ENCODE measurements around the gene PPP2R2B. TPM values are rescaled to one million over a fixed set of nuclear protein-coding genes. Genes with fewer than 3 reads are reported as not detected.

PPP2R2B gene
- 0.03 TPM for polyA plus RNA-seq (2013, experiment 1 of 2)
- polyA plus RNA-seq (2013, experiment 2 of 2), result not detected

- Histone ChIP-seq H3K23ac (ENCODE audit: low read length in 2 of 2) (no peak within 1 kb of the TSS), H3K4me2 (ENCODE audit: low read length, poor library complexity, severe bottlenecking) (peak within 1 kb of the TSS; percentile 93), H3K4me3 (ENCODE audit: insufficient read depth in 1 of 2, low read depth in 1 of 2, low read length in 2 of 2) (peak within 1 kb of the TSS; percentile 66 to 74), H3K79me1 (replicated peaks; ENCODE audit: low read length, poor library complexity, severe bottlenecking) (no peaks in the 10 kb centered on the region), H3K9me3 (ENCODE audit: control insufficient read depth, low read length) (no peaks in the 10 kb centered on the region), H2AK5ac (ENCODE audit: low read length, severe bottlenecking) (no peak within 1 kb of the TSS), H3K27ac (ENCODE audit: low read length, poor library complexity, severe bottlenecking) (no peak within 1 kb of the TSS), H3K4me1 (ENCODE audit: control insufficient read depth, insufficient read depth, low read depth, low read length) (peaks cover 17% of the 10 kb centered on the region), H2AFZ (ENCODE audit: low read depth, low read length) (peak within 1 kb of the TSS; percentile 1), H2BK5ac (ENCODE audit: low read depth, low read length, poor library complexity, severe bottlenecking) (no peak within 1 kb of the TSS), H3K9ac (ENCODE audit: low read length) (no peak within 1 kb of the TSS), H3K27me3 (ENCODE audit: control insufficient read depth in 1 of 2, insufficient read depth in 1 of 2, low read length in 2 of 2) (peaks cover 30 to 43% of the 10 kb centered on the region in 2 experiments), H4K8ac (ENCODE audit: low read length) (no peak within 1 kb of the TSS), H4K91ac (ENCODE audit: low read length) (no peak within 1 kb of the TSS), H3K4ac (ENCODE audit: low read depth in 1 of 2, low read length in 2 of 2) (no peak within 1 kb of the TSS), H2BK15ac (ENCODE audit: low read depth, poor library complexity, severe bottlenecking) (no peak within 1 kb of the TSS), H2BK120ac (ENCODE audit: low read depth, low read length) (no peak within 1 kb of the TSS), H3K36me3 (ENCODE audit: control insufficient read depth in 1 of 2, insufficient read depth in 2 of 2, low read depth in 1 of 2, low read length in 2 of 2) (no peaks in the 10 kb centered on the region), H3K18ac (ENCODE audit: low read depth in 1 of 2, low read length in 2 of 2) (no peak within 1 kb of the TSS), H2BK12ac (ENCODE audit: low read length in 2 of 2) (no peak within 1 kb of the TSS), H3K14ac (ENCODE audit: low read length in 2 of 2) (no peak within 1 kb of the TSS)
- under 1% methylated on average over 35 of the region's 40 CpGs for WGBS
- DNase-seq, result peak; percentile 51
These were observed at the start of gene PPP2R2B for GRCh38 chr5:146878476-146879172. TSS of gene PPP2R2B (minus strand) at chr5:146878757.

GRCh38 chr5:146924132-146924531, 45.6 kb upstream of the PPP2R2B start:
- Histone ChIP-seq H4K91ac (ENCODE audit: low read length) (no peak overlapping the region), H3K27ac (ENCODE audit: low read length, poor library complexity, severe bottlenecking) (no peak overlapping the region), H3K23ac (ENCODE audit: low read length in 2 of 2) (no peak overlapping the region), H4K8ac (ENCODE audit: low read length) (no peak overlapping the region), H3K4me3 (ENCODE audit: insufficient read depth in 1 of 2, low read depth in 1 of 2, low read length in 2 of 2) (no peak overlapping the region), H3K79me1 (replicated peaks; ENCODE audit: low read length, poor library complexity, severe bottlenecking) (no peaks in the 10 kb centered on the region), H2AK5ac (ENCODE audit: low read length, severe bottlenecking) (no peak overlapping the region), H3K36me3 (ENCODE audit: control insufficient read depth in 1 of 2, insufficient read depth in 2 of 2, low read depth in 1 of 2, low read length in 2 of 2) (no peaks in the 10 kb centered on the region), H3K4me2 (ENCODE audit: low read length, poor library complexity, severe bottlenecking) (no peak overlapping the region), H3K9me3 (ENCODE audit: control insufficient read depth, low read length) (no peaks in the 10 kb centered on the region), H3K4me1 (ENCODE audit: control insufficient read depth, insufficient read depth, low read depth, low read length) (no peaks in the 10 kb centered on the region), H3K18ac (ENCODE audit: low read depth in 1 of 2, low read length in 2 of 2) (no peak overlapping the region), H2BK12ac (ENCODE audit: low read length in 2 of 2) (no peak overlapping the region), H2BK120ac (ENCODE audit: low read depth, low read length) (no peak overlapping the region), H3K4ac (ENCODE audit: low read depth in 1 of 2, low read length in 2 of 2) (no peak overlapping the region), H3K9ac (ENCODE audit: low read length) (no peak overlapping the region), H3K27me3 (ENCODE audit: control insufficient read depth in 1 of 2, insufficient read depth in 1 of 2, low read length in 2 of 2) (peaks cover 0 to 5% of the 10 kb centered on the region in 2 experiments), H2AFZ (ENCODE audit: low read depth, low read length) (no peak overlapping the region), H3K14ac (ENCODE audit: low read length in 2 of 2) (no peak overlapping the region), H2BK5ac (ENCODE audit: low read depth, low read length, poor library complexity, severe bottlenecking) (no peak overlapping the region), H2BK15ac (ENCODE audit: low read depth, poor library complexity, severe bottlenecking) (no peak overlapping the region)
- no peak for DNase-seq

GRCh38 chr5:146921225-146921624, 42.7 kb upstream of the PPP2R2B start:
- Histone ChIP-seq H3K27ac (ENCODE audit: low read length, poor library complexity, severe bottlenecking) (no peak overlapping the region), H2AFZ (ENCODE audit: low read depth, low read length) (no peak overlapping the region), H3K79me1 (replicated peaks; ENCODE audit: low read length, poor library complexity, severe bottlenecking) (no peaks in the 10 kb centered on the region), H3K27me3 (ENCODE audit: control insufficient read depth in 1 of 2, insufficient read depth in 1 of 2, low read length in 2 of 2) (peaks cover 0 to 5% of the 10 kb centered on the region in 2 experiments), H3K23ac (ENCODE audit: low read length in 2 of 2) (no peak overlapping the region), H2BK5ac (ENCODE audit: low read depth, low read length, poor library complexity, severe bottlenecking) (no peak overlapping the region), H3K18ac (ENCODE audit: low read depth in 1 of 2, low read length in 2 of 2) (no peak overlapping the region), H2BK15ac (ENCODE audit: low read depth, poor library complexity, severe bottlenecking) (no peak overlapping the region), H2AK5ac (ENCODE audit: low read length, severe bottlenecking) (no peak overlapping the region), H4K91ac (ENCODE audit: low read length) (no peak overlapping the region), H4K8ac (ENCODE audit: low read length) (no peak overlapping the region), H3K4me3 (ENCODE audit: insufficient read depth in 1 of 2, low read depth in 1 of 2, low read length in 2 of 2) (no peak overlapping the region), H3K36me3 (ENCODE audit: control insufficient read depth in 1 of 2, insufficient read depth in 2 of 2, low read depth in 1 of 2, low read length in 2 of 2) (no peaks in the 10 kb centered on the region), H3K4ac (ENCODE audit: low read depth in 1 of 2, low read length in 2 of 2) (no peak overlapping the region), H3K9ac (ENCODE audit: low read length) (no peak overlapping the region), H3K9me3 (ENCODE audit: control insufficient read depth, low read length) (no peaks in the 10 kb centered on the region), H3K4me1 (ENCODE audit: control insufficient read depth, insufficient read depth, low read depth, low read length) (no peaks in the 10 kb centered on the region), H3K4me2 (ENCODE audit: low read length, poor library complexity, severe bottlenecking) (no peak overlapping the region), H3K14ac (ENCODE audit: low read length in 2 of 2) (no peak overlapping the region), H2BK120ac (ENCODE audit: low read depth, low read length) (no peak overlapping the region), H2BK12ac (ENCODE audit: low read length in 2 of 2) (no peak overlapping the region)
- no peak for DNase-seq
- 84% methylated on average over 4 of the region's 4 CpGs for whole genome bisulfite sequencing

GRCh38 chr5:146920351-146920881, 41.9 kb upstream of the PPP2R2B start:
- Histone ChIP-seq H3K9ac (ENCODE audit: low read length) (no peak overlapping the region), H3K4ac (ENCODE audit: low read depth in 1 of 2, low read length in 2 of 2) (no peak overlapping the region), H3K9me3 (ENCODE audit: control insufficient read depth, low read length) (no peaks in the 10 kb centered on the region), H4K91ac (ENCODE audit: low read length) (no peak overlapping the region), H3K79me1 (replicated peaks; ENCODE audit: low read length, poor library complexity, severe bottlenecking) (no peaks in the 10 kb centered on the region), H3K27me3 (ENCODE audit: control insufficient read depth in 1 of 2, insufficient read depth in 1 of 2, low read length in 2 of 2) (peaks cover 0 to 5% of the 10 kb centered on the region in 2 experiments), H3K36me3 (ENCODE audit: control insufficient read depth in 1 of 2, insufficient read depth in 2 of 2, low read depth in 1 of 2, low read length in 2 of 2) (no peaks in the 10 kb centered on the region), H3K4me1 (ENCODE audit: control insufficient read depth, insufficient read depth, low read depth, low read length) (no peaks in the 10 kb centered on the region), H3K18ac (ENCODE audit: low read depth in 1 of 2, low read length in 2 of 2) (no peak overlapping the region), H2BK120ac (ENCODE audit: low read depth, low read length) (no peak overlapping the region), H2BK5ac (ENCODE audit: low read depth, low read length, poor library complexity, severe bottlenecking) (no peak overlapping the region), H4K8ac (ENCODE audit: low read length) (no peak overlapping the region), H3K23ac (ENCODE audit: low read length in 2 of 2) (no peak overlapping the region), H2AK5ac (ENCODE audit: low read length, severe bottlenecking) (no peak overlapping the region), H2BK12ac (ENCODE audit: low read length in 2 of 2) (no peak overlapping the region), H3K4me3 (ENCODE audit: insufficient read depth in 1 of 2, low read depth in 1 of 2, low read length in 2 of 2) (no peak overlapping the region), H3K4me2 (ENCODE audit: low read length, poor library complexity, severe bottlenecking) (no peak overlapping the region), H3K27ac (ENCODE audit: low read length, poor library complexity, severe bottlenecking) (no peak overlapping the region), H2BK15ac (ENCODE audit: low read depth, poor library complexity, severe bottlenecking) (no peak overlapping the region), H2AFZ (ENCODE audit: low read depth, low read length) (no peak overlapping the region), H3K14ac (ENCODE audit: low read length in 2 of 2) (no peak overlapping the region)
- DNase-seq, result no peak
- 66% methylated on average over 5 of the region's 7 CpGs for WGBS

Data from mesenchymal stem cell (in vitro differentiated cells and primary cell).